DOHH2 (cell line): ENCODE measurements around the gene E2F4.

Experiments
- H3F3A ChIP-seq: fragments of 200-600 bp; sonication (generic), shearing (Covaris generic); 2 replicates; pipeline ENCODE4 v1.6.0; 2016; ENCODE audit warnings: antibody characterized with exemption, mild to moderate bottlenecking; ENCODE audit not compliant: control insufficient read depth, insufficient read depth
- H3K27ac ChIP-seq: fragments of 200-600 bp; sonication (generic); 2 replicates; pipeline ENCODE4 v1.5.1; 2014; ENCODE audit warnings: low read depth, mild to moderate bottlenecking, low read length, moderate library complexity
- H3K27me3 ChIP-seq: fragments of 200-600 bp; sonication (generic); 2 replicates; pipeline ENCODE4 v1.6.1; 2014; ENCODE audit warnings: mild to moderate bottlenecking, low read length, mixed read lengths; ENCODE audit not compliant: control insufficient read depth
- H3K36me3 ChIP-seq: fragments of 200-600 bp; sonication (generic); 2 replicates; pipeline ENCODE4 v1.6.1; 2014; ENCODE audit warnings: mild to moderate bottlenecking, low read length, moderate library complexity, mixed read lengths; ENCODE audit not compliant: control insufficient read depth
- H3K4me1 ChIP-seq: fragments of 200-600 bp; sonication (generic); 2 replicates; pipeline ENCODE4 v1.6.1; 2014; ENCODE audit warnings: mild to moderate bottlenecking, low read length, mixed read lengths; ENCODE audit not compliant: control insufficient read depth
- H3K4me2 ChIP-seq: fragments of 200-600 bp; sonication (generic); 2 replicates; pipeline ENCODE4 v1.6.0; 2014; ENCODE audit warnings: mild to moderate bottlenecking, low read length, moderate library complexity
- H3K4me3 ChIP-seq: fragments of 200-600 bp; sonication (generic); 2 replicates; pipeline ENCODE4 v1.5.1; 2014; ENCODE audit warnings: mild to moderate bottlenecking, low read length, mixed read lengths
- H3K79me2 ChIP-seq: fragments of 200-600 bp; sonication (generic); 2 replicates; pipeline ENCODE4 v1.6.1; 2014; ENCODE audit warnings: mild to moderate bottlenecking, low read length, mixed read lengths; ENCODE audit not compliant: control insufficient read depth
- H3K9me2 ChIP-seq: fragments of 200-600 bp; sonication (generic); replicated peaks from 2 replicates; pipeline ENCODE4 v1.6.1; 2014; ENCODE audit warnings: mild to moderate bottlenecking, low read length, mixed read lengths; ENCODE audit not compliant: control insufficient read depth
- H3K9me3 ChIP-seq: fragments of 200-600 bp; sonication (generic); 2 replicates; pipeline ENCODE4 v1.6.1; 2014; ENCODE audit warnings: antibody characterized with exemption, low read length, mixed read lengths; ENCODE audit not compliant: control insufficient read depth, insufficient read depth
- H4K20me1 ChIP-seq: fragments of 200-600 bp; sonication (generic); 2 replicates; pipeline ENCODE4 v1.6.0; 2014; ENCODE audit warnings: low read depth, mild to moderate bottlenecking, antibody characterized with exemption, low read length, moderate library complexity; ENCODE audit not compliant: control insufficient read depth, insufficient read depth
- CTCF ChIP-seq: fragments of 200-600 bp; sonication (generic); IDR thresholded peaks from one replicate; pipeline ENCODE4 v1.5.1; 2014; ENCODE audit warnings: antibody characterized with exemption, mild to moderate bottlenecking, low read depth, low read length; ENCODE audit not compliant: poor library complexity, severe bottlenecking
- EZH2phosphoT487 ChIP-seq: fragments of 200-600 bp; sonication (generic); IDR thresholded peaks from 2 replicates; pipeline ENCODE4 v1.6.1; 2017; ENCODE audit warnings: borderline replicate concordance, mild to moderate bottlenecking, antibody characterized with exemption, low read length, moderate library complexity, mixed read lengths

E2F4 gene

DNA sequence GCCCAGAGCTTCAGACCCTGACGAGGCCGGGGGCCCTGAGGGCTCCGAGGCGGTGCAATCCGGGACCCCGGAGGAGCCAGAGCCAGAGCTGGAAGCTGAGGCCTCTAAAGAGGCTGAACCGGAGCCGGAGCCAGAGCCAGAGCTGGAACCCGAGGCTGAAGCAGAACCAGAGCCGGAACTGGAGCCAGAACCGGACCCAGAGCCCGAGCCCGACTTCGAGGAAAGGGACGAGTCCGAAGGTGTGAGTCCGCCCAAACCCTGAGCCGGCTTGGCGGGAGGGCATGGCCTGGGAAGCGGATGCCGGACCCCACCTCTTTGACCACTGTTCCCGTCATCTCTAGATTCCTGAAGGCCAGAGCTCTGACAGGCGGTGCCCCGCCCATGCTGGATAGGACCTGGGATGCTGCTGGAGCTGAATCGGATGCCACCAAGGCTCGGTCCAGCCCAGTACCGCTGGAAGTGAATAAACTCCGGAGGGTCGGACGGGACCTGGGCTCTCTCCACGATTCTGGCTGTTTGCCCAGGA is 17.2 kb upstream of the E2F4 start:
- H3K4me3 ChIP-seq, result peak overlapping the region; percentile 67

GRCh38 chr16:67176662-67177061 is 15.3 kb upstream of the E2F4 start:
- H3K27me3 ChIP-seq, result peaks cover 47% of the 10 kb centered on the region
- no peak overlapping the region for H3K4me2 ChIP-seq
- H3K4me1 ChIP-seq, result peaks cover 24% of the 10 kb centered on the region
- no peaks in the 10 kb centered on the region for H3K79me2 ChIP-seq
- no peaks in the 10 kb centered on the region for H3K36me3 ChIP-seq
- H4K20me1 ChIP-seq, result 0 out of 2 replicates have a peak, but pooled peaks cover 4% of the 10 kb centered on the region
- H3K9me3 ChIP-seq, result no peaks in the 10 kb centered on the region
- no peaks in the 10 kb centered on the region; the same call in 1 of the 2 replicates for H3F3A ChIP-seq
- no peaks in the 10 kb centered on the region for H3K9me2 ChIP-seq
- H3K27ac ChIP-seq, result no peak overlapping the region
- no peak overlapping the region for H3K4me3 ChIP-seq
- TF ChIP-seq EZH2phosphoT487, result no peak
- no peak for TF ChIP-seq CTCF

More for the DNA sequence above, 17.2 kb upstream of the E2F4 start:
- Histone ChIP-seq H3K36me3 (no peaks in the 10 kb centered on the region), H3K4me2 (peak overlapping the region; percentile 89), H3F3A (no peaks in the 10 kb centered on the region; the same call in 1 of the 2 replicates), H3K27me3 (peaks cover 64% of the 10 kb centered on the region), H4K20me1 (0 out of 2 replicates have a peak, but pooled peaks cover 4% of the 10 kb centered on the region), H3K27ac (no peak overlapping the region), H3K9me2 (no peaks in the 10 kb centered on the region), H3K4me1 (peaks cover 34% of the 10 kb centered on the region), H3K79me2 (no peaks in the 10 kb centered on the region), H3K9me3 (no peaks in the 10 kb centered on the region)
- no peak for TF ChIP-seq EZH2phosphoT487
- no peak for TF ChIP-seq CTCF

GRCh38 chr16:67177743-67178699 is 13.9 kb upstream of the E2F4 start:
- Histone ChIP-seq H3K9me2 (no peaks in the 10 kb centered on the region), H3K4me3 (peak overlapping the region; percentile 67), H4K20me1 (peaks cover 7% of the 10 kb centered on the region; the same call in 1 of the 2 replicates), H3F3A (no peaks in the 10 kb centered on the region; the same call in 1 of the 2 replicates), H3K9me3 (no peaks in the 10 kb centered on the region), H3K27me3 (peaks cover 42% of the 10 kb centered on the region), H3K4me2 (peak overlapping the region; percentile 69), H3K27ac (no peak overlapping the region), H3K36me3 (no peaks in the 10 kb centered on the region), H3K79me2 (0 out of 2 replicates have a peak, but pooled peaks cover 5% of the 10 kb centered on the region), H3K4me1 (peaks cover 33% of the 10 kb centered on the region)
- no peak for TF ChIP-seq CTCF
- no peak for TF ChIP-seq EZH2phosphoT487
